ENCODE results near the gene LIFR. TPM values are rescaled to one million over a fixed set of nuclear protein-coding genes. Genes with fewer than 3 reads are reported as not detected.

LIFR gene
- total and polyA plus RNA-seq, 2 of the 4 experiments (the other 2 are of a cell fraction), result 1.9 to 10.4 TPM

DNA sequence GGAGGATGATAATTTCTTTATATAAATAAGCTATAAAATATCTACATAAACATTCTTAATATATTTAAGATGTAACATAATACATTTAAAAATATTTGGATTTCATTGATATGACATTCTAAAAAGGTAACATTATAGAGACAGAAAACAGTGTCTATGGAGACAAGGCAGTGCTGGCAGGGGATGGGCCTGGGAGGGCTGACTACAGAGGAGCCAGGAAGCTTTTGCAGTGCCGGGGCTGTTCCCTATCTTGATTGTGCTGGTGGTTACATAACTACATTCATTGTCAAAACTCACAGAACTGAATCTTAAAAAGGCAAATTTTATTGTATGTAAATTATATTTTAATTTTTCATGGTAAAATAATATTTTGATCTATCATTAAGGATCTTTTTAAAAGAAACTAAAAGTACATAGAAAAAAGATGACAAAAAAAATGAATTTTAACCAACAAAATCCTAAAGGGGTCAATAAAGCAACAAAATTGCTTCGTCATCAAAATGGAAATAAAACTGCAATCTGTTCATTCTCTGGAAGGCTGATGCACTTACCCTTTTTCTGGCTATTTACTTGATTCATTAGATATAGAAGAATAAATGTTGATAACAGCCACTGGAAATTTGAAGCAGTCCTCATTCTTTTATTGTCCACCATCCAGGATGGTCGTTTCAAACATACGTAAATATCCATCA, 26.3 kb downstream of the LIFR start:
- H3K56ac ChIP-seq (ENCODE audit: extremely low read depth, insufficient read depth, low read length), result no peak overlapping the region
- H2AFZ ChIP-seq (replicated peaks; ENCODE audit: low read length, poor library complexity), result no peak overlapping the region
- no peak overlapping the region for H2BK15ac ChIP-seq (ENCODE audit: low read depth, low read length)
- dilution Hi-C loops (cut with HindIII; ENCODE audit: low sequenced_read_pairs, unreplicated experiment) (no loop called here), intact Hi-C loops (cut with micrococcal nuclease) (no loop called here), in situ Hi-C loops (cut with MboI; ENCODE audit: low sequenced_read_pairs) (no loop called here)
- H3K36me3 ChIP-seq (ENCODE audit: control insufficient read depth, insufficient read depth, low read length), result peaks cover 13% of the 10 kb centered on the region
- H4K91ac ChIP-seq (ENCODE audit: insufficient read depth, low read depth, low read length), result no peak overlapping the region
- H4K8ac ChIP-seq (ENCODE audit: low read depth in 2 of 2, low read length in 2 of 2), result no peak overlapping the region
- TF ChIP-seq, protein P1, sequence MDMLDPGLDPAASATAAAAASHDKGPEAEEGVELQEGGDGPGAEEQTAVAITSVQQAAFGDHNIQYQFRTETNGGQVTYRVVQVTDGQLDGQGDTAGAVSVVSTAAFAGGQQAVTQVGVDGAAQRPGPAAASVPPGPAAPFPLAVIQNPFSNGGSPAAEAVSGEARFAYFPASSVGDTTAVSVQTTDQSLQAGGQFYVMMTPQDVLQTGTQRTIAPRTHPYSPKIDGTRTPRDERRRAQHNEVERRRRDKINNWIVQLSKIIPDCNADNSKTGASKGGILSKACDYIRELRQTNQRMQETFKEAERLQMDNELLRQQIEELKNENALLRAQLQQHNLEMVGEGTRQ (IDR thresholded peaks at IDR 0.05; ENCODE audit: low read depth, low read length), result no peak
- TF ChIP-seq MAFK (IDR thresholded peaks at IDR 0.05; ENCODE audit: low read depth, low read length), result peak; percentile 93
- POLR2A ChIA-PET (ENCODE audit: unreplicated experiment), result no interaction called here
- no TSS peak for BruUV-seq (replicated peaks)
- H3K9me1 ChIP-seq (ENCODE audit: insufficient read depth, low read length), result peaks cover 6% of the 10 kb centered on the region; the same call in 1 of the 2 replicates
- no peak overlapping the region for H2BK120ac ChIP-seq (ENCODE audit: low read depth, low read length)
- WGBS, 2 experiments (ENCODE audit: extremely low coverage in 2 of 2, insufficient read length in 1 of 2), result no CpG with 5 or more reads among the region's 4 CpGs
- H3K4me1 ChIP-seq (ENCODE audit: control insufficient read depth, insufficient read depth, low read length), result peaks cover 2% of the 10 kb centered on the region; the same call in 1 of the 2 replicates
- H3K27ac ChIP-seq (ENCODE audit: insufficient read depth, low read length), result no peak overlapping the region
- DNase-seq, result no peak
- ATAC-seq (ENCODE audit: low read depth), result no peak
- no peak overlapping the region for H3K4me2 ChIP-seq (ENCODE audit: low read depth, low read length)
- 0 out of 2 replicates have a peak, but pooled peaks cover 3% of the 10 kb centered on the region for H4K20me1 ChIP-seq (ENCODE audit: insufficient read depth, low read length)
- no peak overlapping the region for H3K14ac ChIP-seq (replicated peaks; ENCODE audit: low read depth, low read length)
- H3K9me3 ChIP-seq (ENCODE audit: control insufficient read depth, insufficient read depth, low read length), result no peaks in the 10 kb centered on the region
- no peak overlapping the region for H2BK20ac ChIP-seq (ENCODE audit: low read depth, low read length)
- no peak overlapping the region for H3K23ac ChIP-seq (ENCODE audit: low read depth, low read length)
- no peak overlapping the region for H3K18ac ChIP-seq (ENCODE audit: low read depth, low read length)
- H4K5ac ChIP-seq (ENCODE audit: low read depth, low read length), result no peak overlapping the region
- CTCF ChIA-PET, result no interaction called here
- H3K9ac ChIP-seq (ENCODE audit: low read depth, low read length), result no peak overlapping the region
- H3K4ac ChIP-seq (ENCODE audit: low read depth, low read length), result no peak overlapping the region
- peaks cover 3 to 11% of the 10 kb centered on the region in 2 experiments; a peak in 1 of 4 replicates for H3K79me1 ChIP-seq (ENCODE audit: low read depth in 1 of 2, low read length in 2 of 2)
- no peak overlapping the region for H2AK9ac ChIP-seq (replicated peaks; ENCODE audit: low read depth, low read length, poor library complexity)
- H3K4me3 ChIP-seq (ENCODE audit: insufficient read depth, low read depth, low read length), result no peak overlapping the region
- H2AK5ac ChIP-seq (ENCODE audit: low read depth, low read length), result no peak overlapping the region
- no peaks in the 10 kb centered on the region for H3K27me3 ChIP-seq (ENCODE audit: control insufficient read depth, insufficient read depth, low read length)
- no peak overlapping the region for H2BK5ac ChIP-seq (ENCODE audit: low read depth, low read length, poor library complexity, severe bottlenecking)
